HG03159 (cell line): ENCODE data around the gene RHBDF1.
"Not testable (repeated sequence)": the region's sequence is repeated elsewhere in the genome, so short reads cannot be mapped to it uniquely, and the experiment has no call there.

Experiments
- ATAC-seq: cut with Tn5 transposase; IDR thresholded peaks from one replicate; pipeline ENCODE4 v1.9.1; 2021; ENCODE audit warnings: mild to moderate bottlenecking, moderate library complexity; ENCODE audit not compliant: unreplicated experiment

The RHBDF1 gene

GRCh38 chr16:59440-60059 lies 12.9 kb downstream of the RHBDF1 start:
- no peak for ATAC-seq

- ATAC-seq: no peak
Measured at GRCh38 chr16:58491-59439, 13.7 kb downstream of the RHBDF1 start.

GRCh38 chr16:57711-58110 lies 14.7 kb downstream of the RHBDF1 start:
- ATAC-seq: no peak

- no peak for ATAC-seq
Measured at GRCh38 chr16:56231-56927, 16.1 kb downstream of the RHBDF1 start.

- ATAC-seq: no peak
Measured at GRCh38 chr16:55571-56136, 16.8 kb downstream of the RHBDF1 start.

GRCh38 chr16:54237-54581 lies 18.2 kb downstream of the RHBDF1 start:
- ATAC-seq: no peak

- peak; percentile 91 for ATAC-seq
Measured at GRCh38 chr16:53346-54236, 18.8 kb downstream of the RHBDF1 start, which contains the start of the genes POLR3K and SNRNP25. TSS of gene POLR3K (minus strand) at chr16:53608. CDS start at chr16:53586, 22 bp downstream. TSS of gene SNRNP25 (plus strand) at chr16:53828. CDS start at chr16:54017, 189 bp downstream.

- no peak for ATAC-seq
Measured at GRCh38 chr16:50769-51591, 21.5 kb downstream of the RHBDF1 start.

- no peak for ATAC-seq
Measured at GRCh38 chr16:47234-47633, 25.2 kb downstream of the RHBDF1 start.

- not testable (repeated sequence) for ATAC-seq
Measured at GRCh38 chr16:46510-46909, 25.9 kb downstream of the RHBDF1 start.

- no peak for ATAC-seq
Measured at GRCh38 chr16:45454-45853, 27.0 kb downstream of the RHBDF1 start.

- no peak for ATAC-seq
Measured at GRCh38 chr16:44655-45054, 27.8 kb downstream of the RHBDF1 start.

GRCh38 chr16:43294-43693 lies 29.1 kb downstream of the RHBDF1 start:
- ATAC-seq: no peak

GRCh38 chr16:42691-43090 lies 29.7 kb downstream of the RHBDF1 start:
- ATAC-seq: no peak

- ATAC-seq: no peak
Measured at GRCh38 chr16:42069-42457, 30.4 kb downstream of the RHBDF1 start.

GRCh38 chr16:41439-42068 lies 30.9 kb downstream of the RHBDF1 start:
- ATAC-seq: no peak

- peak; percentile 70 for ATAC-seq
Measured at GRCh38 chr16:38941-39892, 33.2 kb downstream of the RHBDF1 start.

- not testable (repeated sequence) for ATAC-seq
Measured at GRCh38 chr16:38206-38605, 34.2 kb downstream of the RHBDF1 start.
